Ishikawa (cell line): Measurements from ENCODE around the gene CEBPG.

Experiments used
- FOXM1 ChIP-seq: IDR thresholded peaks from 2 replicates; pipeline ENCODE4 v1.6.1; 2012; ENCODE audit warnings: low read depth, borderline replicate concordance
- REST ChIP-seq: IDR thresholded peaks from 2 replicates; pipeline ENCODE4 v1.6.1; 2012; ENCODE audit warnings: low read depth, mild to moderate bottlenecking

GRCh38 chr19:33405553-33406461 lies 32.3 kb downstream of the CEBPG start:
- TF ChIP-seq FOXM1 (no peak), REST (no peak)
